Activated naive CD8-positive, alpha-beta T cell treated with anti-CD3 and anti-CD28 coated beads for 36 hours (primary cell): ENCODE data around the gene MYO1G. TPM values are rescaled to one million over a fixed set of nuclear protein-coding genes. Genes with fewer than 3 reads are reported as not detected.
A peak's percentile ranks its signal among the peaks of the same experiment; 100 is the strongest.

Experiments
- DNase-seq: peaks from one replicate; pipeline ENCODE4 v3.0.0; 2021
- H3K27ac Mint-ChIP-seq: one replicate; pipeline ENCODE4 v1.8.0; 2022; ENCODE audit warnings: mild to moderate bottlenecking, moderate library complexity, mixed read lengths
- H3K27me3 Mint-ChIP-seq: one replicate; pipeline ENCODE4 v1.8.0; 2022; ENCODE audit warnings: mild to moderate bottlenecking, mixed read lengths
- H3K36me3 Mint-ChIP-seq: one replicate; pipeline ENCODE4 v1.8.0; 2021; ENCODE audit warnings: mild to moderate bottlenecking, mixed read lengths
- H3K4me1 Mint-ChIP-seq: one replicate; pipeline ENCODE4 v1.8.0; 2021; ENCODE audit warnings: mixed read lengths
- H3K4me3 Mint-ChIP-seq: one replicate; pipeline ENCODE4 v1.8.0; 2022; ENCODE audit warnings: mild to moderate bottlenecking, moderate library complexity, mixed read lengths
- H3K9me3 Mint-ChIP-seq: one replicate; pipeline ENCODE4 v1.8.0; 2022; ENCODE audit warnings: mixed read lengths
- total RNA-seq, 2 experiments: library from RNA; stranded (reverse); gene quantifications; one replicate each; pipeline ENCODE4 v1.2.3, GENCODE V29; 2021

MYO1G gene
- total RNA-seq, 2 experiments from 2014 or later = 302 to 306 TPM

GRCh38 chr7:44977304-44977958 is 1.4 kb downstream of the MYO1G start:
- peaks cover 62% of the 10 kb centered on the region for H3K36me3 Mint-ChIP-seq
- peaks cover 48% of the 10 kb centered on the region for H3K4me1 Mint-ChIP-seq
- H3K27me3 Mint-ChIP-seq = no peaks in the 10 kb centered on the region

GRCh38 chr7:44976746-44977196 is 2.0 kb downstream of the MYO1G start:
- no peaks in the 10 kb centered on the region for H3K27me3 Mint-ChIP-seq
- no peaks in the 10 kb centered on the region for H3K9me3 Mint-ChIP-seq
- H3K27ac Mint-ChIP-seq = peak overlapping the region; percentile 100
- DNase-seq = no peak
- H3K4me3 Mint-ChIP-seq = peak overlapping the region; percentile 97
- H3K36me3 Mint-ChIP-seq = peaks cover 62% of the 10 kb centered on the region
- H3K4me1 Mint-ChIP-seq = peaks cover 47% of the 10 kb centered on the region

More at GRCh38 chr7:44977304-44977958, 1.4 kb downstream of the MYO1G start:
- Mint-ChIP-seq H3K27ac (peak overlapping the region; percentile 100), H3K9me3 (no peaks in the 10 kb centered on the region), H3K4me3 (peak overlapping the region; percentile 97)
- DNase-seq = peak; percentile 83

- no peak for DNase-seq
- H3K4me1 Mint-ChIP-seq = peaks cover 44% of the 10 kb centered on the region
- H3K9me3 Mint-ChIP-seq = no peaks in the 10 kb centered on the region
- peak overlapping the region; percentile 100 for H3K27ac Mint-ChIP-seq
- no peaks in the 10 kb centered on the region for H3K27me3 Mint-ChIP-seq
- H3K4me3 Mint-ChIP-seq = peak overlapping the region; percentile 97
- H3K36me3 Mint-ChIP-seq = peaks cover 60% of the 10 kb centered on the region
Observed at GRCh38 chr7:44976040-44976745, 2.6 kb downstream of the MYO1G start.

- peaks cover 38% of the 10 kb centered on the region for H3K4me1 Mint-ChIP-seq
- no peaks in the 10 kb centered on the region for H3K27me3 Mint-ChIP-seq
- DNase-seq = no peak
- peak overlapping the region; percentile 34 for H3K4me3 Mint-ChIP-seq
- H3K27ac Mint-ChIP-seq = peak overlapping the region; percentile 71
- peaks cover 61% of the 10 kb centered on the region for H3K36me3 Mint-ChIP-seq
- no peaks in the 10 kb centered on the region for H3K9me3 Mint-ChIP-seq
Observed at GRCh38 chr7:44975331-44976039, 3.3 kb downstream of the MYO1G start.

GRCh38 chr7:44974549-44974948 is 4.3 kb downstream of the MYO1G start:
- DNase-seq = no peak
- Mint-ChIP-seq H3K4me3 (peak overlapping the region; percentile 59), H3K27ac (peak overlapping the region; percentile 86), H3K27me3 (no peaks in the 10 kb centered on the region), H3K9me3 (no peaks in the 10 kb centered on the region), H3K4me1 (peaks cover 29% of the 10 kb centered on the region), H3K36me3 (peaks cover 61% of the 10 kb centered on the region)

GRCh38 chr7:44973610-44974401 is 5.0 kb downstream of the MYO1G start:
- H3K9me3 Mint-ChIP-seq = no peaks in the 10 kb centered on the region
- peaks cover 60% of the 10 kb centered on the region for H3K36me3 Mint-ChIP-seq
- H3K4me3 Mint-ChIP-seq = no peak overlapping the region
- peak overlapping the region; percentile 86 for H3K27ac Mint-ChIP-seq
- peaks cover 24% of the 10 kb centered on the region for H3K4me1 Mint-ChIP-seq
- DNase-seq = peak; percentile 54
- no peaks in the 10 kb centered on the region for H3K27me3 Mint-ChIP-seq

- Mint-ChIP-seq H3K9me3 (no peaks in the 10 kb centered on the region), H3K27me3 (no peaks in the 10 kb centered on the region), H3K36me3 (peaks cover 57% of the 10 kb centered on the region), H3K4me1 (peaks cover 26% of the 10 kb centered on the region), H3K4me3 (no peak overlapping the region), H3K27ac (peak overlapping the region; percentile 56)
- no peak for DNase-seq
Observed at GRCh38 chr7:44972562-44972961, 6.3 kb downstream of the MYO1G start.

GRCh38 chr7:44971902-44972441 is 6.8 kb downstream of the MYO1G start:
- H3K4me3 Mint-ChIP-seq = no peak overlapping the region
- peaks cover 56% of the 10 kb centered on the region for H3K36me3 Mint-ChIP-seq
- peaks cover 29% of the 10 kb centered on the region for H3K4me1 Mint-ChIP-seq
- no peaks in the 10 kb centered on the region for H3K9me3 Mint-ChIP-seq
- DNase-seq = no peak
- no peaks in the 10 kb centered on the region for H3K27me3 Mint-ChIP-seq
- H3K27ac Mint-ChIP-seq = peak overlapping the region; percentile 66

GRCh38 chr7:44971188-44971901 is 7.5 kb downstream of the MYO1G start:
- DNase-seq = no peak
- H3K4me3 Mint-ChIP-seq = no peak overlapping the region
- H3K27me3 Mint-ChIP-seq = no peaks in the 10 kb centered on the region
- no peaks in the 10 kb centered on the region for H3K9me3 Mint-ChIP-seq
- peaks cover 28% of the 10 kb centered on the region for H3K4me1 Mint-ChIP-seq
- peak overlapping the region; percentile 66 for H3K27ac Mint-ChIP-seq
- H3K36me3 Mint-ChIP-seq = peaks cover 52% of the 10 kb centered on the region

GRCh38 chr7:44970523-44971051 is 8.2 kb downstream of the MYO1G start:
- H3K4me3 Mint-ChIP-seq = no peak overlapping the region
- peaks cover 27% of the 10 kb centered on the region for H3K4me1 Mint-ChIP-seq
- no peak overlapping the region for H3K27ac Mint-ChIP-seq
- H3K27me3 Mint-ChIP-seq = no peaks in the 10 kb centered on the region
- no peak for DNase-seq
- no peaks in the 10 kb centered on the region for H3K9me3 Mint-ChIP-seq
- peaks cover 51% of the 10 kb centered on the region for H3K36me3 Mint-ChIP-seq

- Mint-ChIP-seq H3K27ac (no peak overlapping the region), H3K4me1 (peaks cover 27% of the 10 kb centered on the region), H3K9me3 (no peaks in the 10 kb centered on the region), H3K36me3 (peaks cover 49% of the 10 kb centered on the region), H3K27me3 (no peaks in the 10 kb centered on the region), H3K4me3 (no peak overlapping the region)
- DNase-seq = no peak
Observed at GRCh38 chr7:44969701-44970522, 8.9 kb downstream of the MYO1G start.

GRCh38 chr7:44969049-44969700 is 9.6 kb downstream of the MYO1G start:
- H3K4me1 Mint-ChIP-seq = peaks cover 21% of the 10 kb centered on the region
- no peaks in the 10 kb centered on the region for H3K9me3 Mint-ChIP-seq
- no peak overlapping the region for H3K27ac Mint-ChIP-seq
- H3K36me3 Mint-ChIP-seq = peaks cover 45% of the 10 kb centered on the region
- no peaks in the 10 kb centered on the region for H3K27me3 Mint-ChIP-seq
- H3K4me3 Mint-ChIP-seq = no peak overlapping the region
- DNase-seq = no peak
